HG03442 (cell line): ENCODE measurements around the gene PKP2.
"Not testable (repeated sequence)": the region's sequence is repeated elsewhere in the genome, so short reads cannot be mapped to it uniquely, and the experiment has no call there.

Source experiments
- ATAC-seq: cut with Tn5 transposase; IDR thresholded peaks from one replicate; pipeline ENCODE4 v1.9.1; 2021; ENCODE audit warnings: mild to moderate bottlenecking, moderate library complexity; ENCODE audit not compliant: unreplicated experiment

Gene PKP2

DNA sequence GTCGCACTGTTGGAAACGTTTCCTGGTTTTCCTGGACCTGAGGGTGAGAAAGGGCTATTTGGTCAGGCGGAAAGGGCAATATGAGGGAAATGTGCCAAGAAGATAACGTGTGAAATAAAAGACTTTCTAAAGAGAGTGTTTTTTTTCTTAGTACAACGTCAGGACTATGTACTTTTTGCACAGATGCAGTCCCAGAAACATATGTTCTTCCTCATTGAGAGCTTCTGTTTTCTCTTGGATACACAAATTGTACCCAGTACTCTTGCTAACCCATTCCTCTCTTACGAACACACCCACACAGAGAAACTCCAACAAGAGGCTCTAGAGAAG, 669 bp upstream of the PKP2 start:
- no peak for ATAC-seq

GRCh38 chr12:32895688-32896431, 717 bp downstream of the PKP2 start:
- ATAC-seq: no peak

GRCh38 chr12:32894566-32894965, 2.0 kb downstream of the PKP2 start:
- ATAC-seq: no peak

GRCh38 chr12:32893458-32893857, 3.1 kb downstream of the PKP2 start:
- no peak for ATAC-seq

DNA sequence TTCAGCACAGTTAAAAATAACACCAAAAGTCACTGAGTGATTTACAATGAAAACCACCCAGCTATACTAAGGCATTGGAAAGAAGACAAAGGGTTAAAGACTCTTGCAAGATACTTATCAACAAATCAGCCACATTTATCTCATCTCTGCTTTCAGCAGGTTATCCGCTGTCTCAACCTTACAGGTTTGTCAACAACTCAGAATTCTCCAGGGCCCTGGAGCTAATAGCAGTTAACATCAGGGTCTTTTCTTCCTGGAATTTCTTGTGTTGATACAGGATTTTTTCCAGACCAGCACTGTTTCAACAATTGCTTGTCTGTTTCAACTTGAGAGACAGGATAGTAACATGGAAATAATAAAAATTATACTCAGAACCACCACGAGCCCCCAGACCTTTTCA, 3.5 kb downstream of the PKP2 start:
- ATAC-seq: no peak

GRCh38 chr12:32892369-32892768, 4.2 kb downstream of the PKP2 start:
- ATAC-seq: not testable (repeated sequence)

GRCh38 chr12:32891956-32892355, 4.6 kb downstream of the PKP2 start:
- ATAC-seq: no peak

DNA sequence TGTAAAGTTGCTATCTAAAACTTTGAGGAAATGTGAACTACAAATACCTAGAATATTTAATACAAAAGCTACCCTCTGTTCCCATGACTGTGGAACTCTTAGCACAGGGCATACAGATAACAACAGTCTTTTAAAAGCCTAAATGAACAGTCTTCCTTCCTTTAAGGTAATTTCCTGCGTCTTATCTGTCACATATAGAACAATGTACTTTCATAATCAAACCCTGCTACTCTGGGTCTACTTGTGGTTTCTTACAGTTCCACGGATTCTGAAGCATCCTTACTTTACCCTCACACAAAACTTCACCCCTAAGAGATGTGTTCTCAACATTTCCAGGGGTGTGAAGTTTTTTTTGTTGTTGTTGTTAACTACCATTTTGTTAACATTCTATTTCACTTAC, 5.1 kb downstream of the PKP2 start:
- ATAC-seq: no peak

GRCh38 chr12:32889011-32889760, 7.4 kb downstream of the PKP2 start:
- ATAC-seq: no peak

DNA sequence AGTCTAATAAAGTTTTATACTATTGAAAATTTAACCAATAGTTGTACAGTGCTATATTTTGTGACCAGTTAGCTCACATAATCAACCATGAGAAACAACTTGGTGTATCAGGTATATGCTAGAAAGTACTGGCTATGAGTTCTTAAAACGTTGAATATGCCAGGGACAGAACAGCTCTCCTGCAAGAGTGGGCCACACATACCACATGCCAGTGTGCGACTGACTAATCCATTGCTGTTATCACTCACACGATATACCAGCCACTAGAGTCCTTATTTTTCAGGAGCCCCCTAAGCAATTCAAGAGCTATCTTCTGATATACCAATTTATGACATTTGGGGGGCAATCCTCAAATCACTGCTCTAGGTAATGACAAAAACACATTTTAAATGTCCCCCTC, 9.5 kb downstream of the PKP2 start:
- no peak for ATAC-seq

- ATAC-seq: no peak
These were observed 10.7 kb downstream of the PKP2 start for GRCh38 chr12:32885831-32886230.

- no peak for ATAC-seq
These were observed 11.6 kb downstream of the PKP2 start for GRCh38 chr12:32884962-32885361.

DNA sequence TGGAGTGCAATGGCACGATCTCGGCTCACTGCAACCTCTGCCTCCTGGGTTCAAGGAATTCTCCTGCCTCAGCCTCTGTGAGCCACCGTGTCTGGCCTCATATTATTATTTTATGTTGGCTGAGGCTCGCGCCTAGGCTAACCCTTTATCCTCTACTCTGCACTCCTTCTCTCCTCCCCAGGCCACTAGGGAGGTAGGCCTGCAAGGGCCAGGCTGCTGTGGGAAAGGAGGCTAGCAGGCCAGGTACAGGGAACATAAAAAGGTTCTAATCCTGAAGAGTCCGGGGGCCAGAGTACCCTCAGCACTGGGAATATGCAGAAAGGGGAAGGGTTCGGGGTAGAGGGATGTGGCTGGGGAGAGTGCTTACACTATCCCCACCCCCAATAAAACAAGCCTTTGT, 14.9 kb downstream of the PKP2 start:
- ATAC-seq: no peak

DNA sequence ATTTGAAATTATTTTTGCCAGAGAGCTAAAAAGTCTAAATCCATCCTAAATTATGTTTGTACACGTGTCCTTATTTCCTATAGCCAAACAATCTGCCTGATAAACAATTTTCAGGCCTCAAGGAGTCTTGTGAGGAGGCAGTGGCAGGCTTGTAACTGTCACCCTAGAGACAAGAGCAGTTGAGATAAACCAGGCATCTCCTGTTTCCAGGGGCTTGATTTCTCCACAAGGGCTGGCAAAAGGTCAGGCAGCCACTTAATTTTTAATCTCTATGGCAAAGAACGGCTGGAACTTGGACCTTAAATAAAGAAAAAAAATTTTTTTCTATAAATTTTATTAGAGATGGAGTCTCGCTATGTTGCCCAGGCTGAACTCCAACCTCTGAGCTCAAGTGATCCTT, 15.5 kb downstream of the PKP2 start:
- no peak for ATAC-seq

DNA sequence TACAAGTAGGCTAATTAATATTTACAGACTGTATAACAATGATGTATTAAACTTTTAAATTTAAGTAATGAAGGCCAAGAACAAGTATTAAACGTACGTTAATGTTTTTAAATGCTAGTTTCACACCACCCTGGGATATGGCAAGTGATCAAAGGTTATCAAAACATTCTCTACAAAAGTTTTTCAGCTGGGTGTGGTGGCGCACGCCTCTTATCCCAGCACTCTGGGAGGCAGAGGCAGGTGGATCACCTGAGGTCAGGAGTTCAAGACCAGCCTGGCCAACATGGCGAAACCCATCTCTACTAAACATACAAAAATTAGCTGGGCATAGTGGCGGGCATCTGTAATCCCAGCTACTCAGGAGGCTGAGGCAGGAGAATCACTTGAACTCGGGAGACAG, 17.5 kb downstream of the PKP2 start:
- not testable (repeated sequence) for ATAC-seq

- ATAC-seq: peak; percentile 54
These were observed 18.7 kb downstream of the PKP2 start for GRCh38 chr12:32877601-32878459.

- ATAC-seq: no peak
These were observed 20.6 kb downstream of the PKP2 start for GRCh38 chr12:32876004-32876403.

DNA sequence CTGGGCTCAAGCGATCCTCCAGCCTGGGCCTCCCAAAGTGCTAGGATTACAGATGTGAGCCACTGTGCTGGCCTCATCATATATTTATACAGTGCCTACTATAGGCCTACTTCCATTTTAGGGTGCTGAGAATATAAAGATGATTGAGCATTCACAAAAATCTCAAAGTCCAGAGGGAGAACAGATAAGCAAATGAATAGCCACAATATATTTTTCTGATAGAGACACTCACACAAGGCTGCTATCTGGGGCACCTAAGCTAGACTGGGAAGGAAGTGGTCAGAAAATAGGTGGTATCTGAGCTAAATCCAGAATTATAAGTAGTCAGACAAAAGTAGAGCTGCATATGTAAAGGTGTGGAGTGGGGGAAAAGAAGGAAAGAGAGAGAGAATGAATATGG, 21.6 kb downstream of the PKP2 start:
- ATAC-seq: no peak

DNA sequence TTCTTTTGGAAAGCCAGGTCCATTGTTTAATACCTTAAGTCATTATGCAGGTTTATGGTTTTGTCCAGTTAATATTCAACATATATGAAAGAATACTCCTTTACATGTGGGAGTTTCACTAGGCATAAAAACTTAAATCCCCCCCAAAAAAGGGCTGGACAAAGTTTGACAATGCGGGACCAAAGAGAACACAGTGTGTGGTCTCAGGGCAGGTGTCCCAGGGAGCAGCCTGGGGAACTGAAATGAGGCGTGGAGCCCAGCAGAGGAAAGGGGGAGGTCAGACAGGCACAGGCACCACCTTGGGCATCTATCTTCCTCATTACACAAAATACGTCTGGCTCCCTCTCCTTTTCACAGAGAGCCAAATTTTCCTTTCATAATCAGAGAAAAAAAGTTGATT, 22.5 kb downstream of the PKP2 start:
- ATAC-seq: no peak

DNA sequence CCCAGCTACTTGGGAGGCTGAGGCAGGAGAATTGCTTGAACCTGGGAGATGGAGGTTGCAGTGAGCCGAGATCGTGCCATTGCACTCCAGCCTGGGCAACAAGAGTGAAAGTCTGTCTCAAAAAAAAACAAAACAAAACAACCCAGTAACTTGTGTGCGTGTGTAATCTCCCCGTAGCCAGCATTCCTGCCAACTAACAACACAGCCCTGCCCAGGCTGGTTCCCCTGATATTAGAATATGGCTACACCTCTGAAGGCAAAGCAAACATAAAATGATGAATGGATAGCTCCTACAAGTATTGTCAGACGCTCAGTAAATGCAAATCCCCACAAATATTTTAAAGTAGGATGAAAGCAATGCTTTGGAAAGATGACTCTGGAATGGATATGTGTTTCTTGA, 24.2 kb downstream of the PKP2 start:
- ATAC-seq: not testable (repeated sequence)

DNA sequence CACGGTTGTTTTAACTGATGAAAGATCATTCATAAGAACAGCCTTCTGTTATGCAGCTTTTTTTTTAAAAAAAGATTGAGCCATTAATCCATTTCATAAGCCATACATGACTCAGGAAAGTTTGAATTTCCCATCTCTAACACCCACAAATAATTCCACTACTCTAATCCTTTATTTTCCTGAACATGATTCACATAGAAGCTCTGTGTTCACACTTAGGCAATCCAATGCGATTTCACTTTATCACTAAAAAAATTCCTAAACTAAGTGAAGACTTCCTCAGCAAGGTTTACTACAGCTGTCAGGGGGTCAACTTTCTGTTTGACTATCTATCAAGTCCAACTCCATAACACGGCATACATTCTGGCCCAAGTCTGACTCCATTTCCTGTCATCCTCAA, 25.9 kb downstream of the PKP2 start:
- no peak for ATAC-seq

GRCh38 chr12:32868885-32869284, 27.7 kb downstream of the PKP2 start:
- ATAC-seq: no peak
